ENCODE results near the gene PCGF3. TPM values are rescaled to one million over a fixed set of nuclear protein-coding genes. Genes with fewer than 3 reads are reported as not detected.

PCGF3 gene
- total RNA-seq, 1 donor from 2014 or later: 58.5 TPM

DNA sequence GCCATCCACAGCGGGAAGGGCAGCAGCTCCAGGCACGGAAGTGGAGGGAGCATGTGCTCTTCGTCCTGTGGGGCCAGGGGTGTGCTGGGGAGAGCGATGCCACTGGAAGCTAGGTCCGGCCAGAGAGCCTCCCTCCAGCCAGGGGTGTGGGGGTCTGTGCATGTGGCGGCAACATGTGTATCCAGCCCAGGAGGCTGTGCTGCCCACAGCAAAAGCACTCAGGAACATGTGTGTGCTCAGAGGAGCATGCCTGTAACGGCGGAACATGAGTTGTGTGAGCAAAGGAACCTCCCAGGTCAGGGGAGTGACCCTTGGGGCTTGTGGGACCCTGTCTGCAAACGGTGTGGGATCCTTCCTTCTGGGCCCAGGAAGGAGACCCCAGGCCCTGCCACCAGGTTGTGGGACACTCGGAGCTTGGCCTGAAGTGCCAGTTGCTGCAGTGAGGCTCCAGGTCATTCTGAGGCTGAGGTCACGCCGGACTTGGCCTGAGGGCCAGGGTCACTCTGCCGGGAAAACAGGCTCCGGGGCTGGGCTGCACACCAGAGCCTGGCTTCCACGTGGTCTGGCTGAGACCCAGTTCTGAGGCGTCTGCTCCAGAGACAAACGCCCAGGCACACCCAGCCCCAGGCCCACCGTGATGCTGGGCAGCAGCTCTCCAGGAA lies 83.1 kb downstream of the PCGF3 start:
- no peak for DNase-seq (ENCODE audit: low read depth)
- Histone ChIP-seq H3K36me3 (ENCODE audit: control insufficient read depth, insufficient read depth, low read length) (no peaks in the 10 kb centered on the region), H3K27me3 (ENCODE audit: control insufficient read depth, insufficient read depth, low read length) (peaks cover 78% of the 10 kb centered on the region), H3K4me3 (ENCODE audit: low read depth, low read length) (no peak overlapping the region)
- TF ChIP-seq, protein P1, sequence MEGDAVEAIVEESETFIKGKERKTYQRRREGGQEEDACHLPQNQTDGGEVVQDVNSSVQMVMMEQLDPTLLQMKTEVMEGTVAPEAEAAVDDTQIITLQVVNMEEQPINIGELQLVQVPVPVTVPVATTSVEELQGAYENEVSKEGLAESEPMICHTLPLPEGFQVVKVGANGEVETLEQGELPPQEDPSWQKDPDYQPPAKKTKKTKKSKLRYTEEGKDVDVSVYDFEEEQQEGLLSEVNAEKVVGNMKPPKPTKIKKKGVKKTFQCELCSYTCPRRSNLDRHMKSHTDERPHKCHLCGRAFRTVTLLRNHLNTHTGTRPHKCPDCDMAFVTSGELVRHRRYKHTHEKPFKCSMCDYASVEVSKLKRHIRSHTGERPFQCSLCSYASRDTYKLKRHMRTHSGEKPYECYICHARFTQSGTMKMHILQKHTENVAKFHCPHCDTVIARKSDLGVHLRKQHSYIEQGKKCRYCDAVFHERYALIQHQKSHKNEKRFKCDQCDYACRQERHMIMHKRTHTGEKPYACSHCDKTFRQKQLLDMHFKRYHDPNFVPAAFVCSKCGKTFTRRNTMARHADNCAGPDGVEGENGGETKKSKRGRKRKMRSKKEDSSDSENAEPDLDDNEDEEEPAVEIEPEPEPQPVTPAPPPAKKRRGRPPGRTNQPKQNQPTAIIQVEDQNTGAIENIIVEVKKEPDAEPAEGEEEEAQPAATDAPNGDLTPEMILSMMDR (IDR thresholded peaks at IDR 0.05; ENCODE audit: insufficient read depth, low read length, poor library complexity, severe bottlenecking): no peak

DNA sequence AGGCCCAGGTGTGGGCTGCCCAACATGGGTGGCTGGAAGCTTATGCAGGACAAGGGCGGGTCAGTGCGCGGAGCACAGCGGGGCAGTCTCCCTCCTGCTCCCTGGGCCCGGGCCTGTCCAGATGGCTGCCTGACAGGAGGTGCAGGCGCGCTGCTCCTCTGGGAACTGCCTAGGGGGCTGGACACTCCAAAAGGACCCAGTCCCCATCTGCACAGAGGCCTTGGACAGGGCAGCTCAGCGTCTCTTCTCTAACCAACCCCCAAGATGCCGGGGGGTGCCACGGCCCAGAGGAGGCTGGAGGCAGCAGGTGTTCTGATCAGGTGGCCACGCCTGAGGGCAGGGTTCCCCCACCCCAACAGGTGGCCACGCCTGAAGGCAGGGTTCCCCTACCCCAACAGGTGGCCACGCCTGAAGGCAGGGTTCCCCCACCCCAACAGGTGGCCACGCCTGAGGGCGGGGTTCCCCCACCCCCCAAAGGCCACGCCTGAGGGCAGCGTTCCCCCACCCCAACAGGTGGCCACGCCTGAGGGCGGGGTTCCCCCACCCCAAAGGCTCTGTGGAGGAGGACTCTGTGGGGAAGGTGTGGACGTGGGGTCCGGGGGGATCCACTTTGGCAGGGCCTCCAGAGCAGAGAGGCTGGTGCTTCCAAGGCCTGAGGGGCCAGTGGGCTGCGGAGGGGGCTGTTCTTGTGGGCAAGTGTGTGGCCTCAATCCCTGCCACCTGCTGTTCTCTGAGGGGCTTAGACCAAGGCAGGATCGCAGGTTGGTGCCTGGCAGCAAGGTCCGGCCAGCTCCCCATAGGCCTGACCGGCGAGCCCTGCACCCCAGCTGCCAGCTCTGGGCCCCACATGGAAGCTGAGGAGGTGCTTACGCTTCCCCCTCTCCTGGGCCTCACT lies 84.2 kb downstream of the PCGF3 start:
- no peak for DNase-seq (ENCODE audit: low read depth)
- Histone ChIP-seq H3K4me3 (ENCODE audit: low read depth, low read length) (no peak overlapping the region), H3K36me3 (ENCODE audit: control insufficient read depth, insufficient read depth, low read length) (no peaks in the 10 kb centered on the region), H3K27me3 (ENCODE audit: control insufficient read depth, insufficient read depth, low read length) (peaks cover 86% of the 10 kb centered on the region)
- TF ChIP-seq, protein P1 (IDR thresholded peaks at IDR 0.05; ENCODE audit: insufficient read depth, low read length, poor library complexity, severe bottlenecking): no peak

DNA sequence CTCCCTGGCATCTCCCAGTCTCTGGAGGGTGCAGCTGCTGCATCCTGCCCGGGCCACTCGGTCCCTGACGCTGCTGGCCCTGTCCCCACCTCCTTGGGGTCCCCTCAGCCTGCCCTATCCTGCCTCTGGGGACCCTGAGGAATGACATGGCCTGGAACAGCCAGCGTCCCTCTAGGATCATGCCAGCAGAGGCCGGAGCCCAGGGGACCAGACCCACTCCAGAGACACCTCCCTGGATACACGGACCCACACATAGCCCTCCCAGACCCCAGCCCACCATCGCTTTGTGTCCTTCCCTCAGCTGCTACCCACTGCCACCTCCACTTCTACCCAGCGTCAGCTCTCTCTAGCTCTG lies 84.8 kb downstream of the PCGF3 start:
- peaks cover 86% of the 10 kb centered on the region for H3K27me3 ChIP-seq (ENCODE audit: control insufficient read depth, insufficient read depth, low read length)
- no peak for DNase-seq (ENCODE audit: low read depth)
- H3K4me3 ChIP-seq (ENCODE audit: low read depth, low read length): no peak overlapping the region
- TF ChIP-seq, protein P1 (IDR thresholded peaks at IDR 0.05; ENCODE audit: insufficient read depth, low read length, poor library complexity, severe bottlenecking): no peak
- H3K36me3 ChIP-seq (ENCODE audit: control insufficient read depth, insufficient read depth, low read length): no peaks in the 10 kb centered on the region

DNA sequence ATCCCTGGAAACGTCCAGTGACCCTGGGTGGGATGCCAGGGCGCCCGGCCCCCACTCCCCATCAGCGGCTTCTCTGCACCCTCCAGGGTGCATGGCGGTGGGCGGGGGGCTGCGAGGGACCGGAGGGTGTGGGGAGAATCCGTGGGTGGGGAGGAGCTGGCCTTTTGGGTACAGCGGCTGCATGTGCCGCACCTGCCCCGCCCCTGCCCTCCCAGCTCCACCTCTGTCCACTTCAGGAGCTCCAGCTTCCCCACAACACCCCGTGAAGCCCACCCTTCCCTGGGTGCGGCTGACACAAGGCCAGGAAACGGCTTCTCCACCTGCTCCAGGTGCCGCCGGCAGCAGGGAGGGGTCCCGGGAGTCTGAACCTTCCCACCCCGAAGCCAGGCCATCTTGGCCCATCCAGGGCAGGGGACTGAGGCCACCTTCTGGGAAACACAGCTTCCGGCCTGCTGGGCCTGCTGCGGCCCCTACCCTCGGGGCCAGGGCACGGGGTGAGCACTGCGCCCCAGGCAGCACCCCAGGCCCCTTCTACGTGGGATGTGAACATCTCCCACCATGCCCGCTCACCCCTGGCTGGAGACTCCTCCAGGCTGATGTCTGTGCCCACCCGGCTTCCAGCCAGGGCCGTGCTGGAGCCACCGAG lies 85.7 kb downstream of the PCGF3 start:
- TF ChIP-seq, protein P1 (IDR thresholded peaks at IDR 0.05; ENCODE audit: insufficient read depth, low read length, poor library complexity, severe bottlenecking): no peak
- DNase-seq (ENCODE audit: low read depth): no peak
- peaks cover 82% of the 10 kb centered on the region for H3K27me3 ChIP-seq (ENCODE audit: control insufficient read depth, insufficient read depth, low read length)
- no peak overlapping the region for H3K4me3 ChIP-seq (ENCODE audit: low read depth, low read length)
- H3K36me3 ChIP-seq (ENCODE audit: control insufficient read depth, insufficient read depth, low read length): no peaks in the 10 kb centered on the region

DNA sequence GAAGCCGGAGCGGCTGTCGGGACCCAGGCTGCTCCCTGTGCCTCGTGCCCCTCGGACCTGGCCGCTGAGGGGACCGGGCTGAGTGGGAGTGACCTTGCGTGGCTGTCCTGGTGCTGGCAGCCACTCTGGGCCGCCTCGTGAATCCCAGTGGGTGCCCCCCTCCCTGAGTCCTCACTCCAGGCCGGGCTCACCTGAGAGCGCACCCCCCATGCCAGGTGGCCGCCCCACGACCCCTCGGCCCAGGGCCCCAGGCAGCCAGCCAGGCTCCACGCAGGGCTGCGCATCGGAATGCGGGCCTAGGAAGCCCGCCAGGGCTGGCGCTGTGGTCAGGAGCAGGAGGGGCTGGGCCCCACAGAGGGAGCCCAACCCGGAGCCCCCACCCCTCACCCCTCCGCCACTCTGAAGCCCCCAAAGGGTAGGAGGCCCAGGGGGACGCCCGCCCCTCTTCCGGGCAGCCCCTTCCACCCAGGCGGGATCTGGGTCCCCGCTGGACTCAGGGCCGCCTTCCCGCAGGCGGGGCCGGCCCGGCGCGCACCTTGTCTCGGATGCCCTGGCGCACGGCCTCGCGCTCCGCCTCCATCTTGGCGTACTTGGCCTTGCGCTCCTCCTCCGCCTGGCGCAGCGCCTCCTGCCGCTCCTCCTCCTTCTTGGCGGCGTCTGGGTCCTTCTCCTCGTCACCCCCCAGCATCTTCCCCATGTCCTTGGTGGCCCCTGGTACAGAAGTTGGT lies 86.4 kb downstream of the PCGF3 start:
- Histone ChIP-seq H3K27me3 (ENCODE audit: control insufficient read depth, insufficient read depth, low read length) (peaks cover 79% of the 10 kb centered on the region), H3K4me3 (ENCODE audit: low read depth, low read length) (no peak overlapping the region), H3K36me3 (ENCODE audit: control insufficient read depth, insufficient read depth, low read length) (no peaks in the 10 kb centered on the region)
- no peak for DNase-seq (ENCODE audit: low read depth)
- TF ChIP-seq, protein P1 (IDR thresholded peaks at IDR 0.05; ENCODE audit: insufficient read depth, low read length, poor library complexity, severe bottlenecking): no peak

All from kidney epithelial cell (primary cell).